ENCODE measurements around the gene PDE4A.
"Not testable (repeated sequence)": the region's sequence is repeated elsewhere in the genome, so short reads cannot be mapped to it uniquely, and the experiment has no call there.

Gene PDE4A

DNA sequence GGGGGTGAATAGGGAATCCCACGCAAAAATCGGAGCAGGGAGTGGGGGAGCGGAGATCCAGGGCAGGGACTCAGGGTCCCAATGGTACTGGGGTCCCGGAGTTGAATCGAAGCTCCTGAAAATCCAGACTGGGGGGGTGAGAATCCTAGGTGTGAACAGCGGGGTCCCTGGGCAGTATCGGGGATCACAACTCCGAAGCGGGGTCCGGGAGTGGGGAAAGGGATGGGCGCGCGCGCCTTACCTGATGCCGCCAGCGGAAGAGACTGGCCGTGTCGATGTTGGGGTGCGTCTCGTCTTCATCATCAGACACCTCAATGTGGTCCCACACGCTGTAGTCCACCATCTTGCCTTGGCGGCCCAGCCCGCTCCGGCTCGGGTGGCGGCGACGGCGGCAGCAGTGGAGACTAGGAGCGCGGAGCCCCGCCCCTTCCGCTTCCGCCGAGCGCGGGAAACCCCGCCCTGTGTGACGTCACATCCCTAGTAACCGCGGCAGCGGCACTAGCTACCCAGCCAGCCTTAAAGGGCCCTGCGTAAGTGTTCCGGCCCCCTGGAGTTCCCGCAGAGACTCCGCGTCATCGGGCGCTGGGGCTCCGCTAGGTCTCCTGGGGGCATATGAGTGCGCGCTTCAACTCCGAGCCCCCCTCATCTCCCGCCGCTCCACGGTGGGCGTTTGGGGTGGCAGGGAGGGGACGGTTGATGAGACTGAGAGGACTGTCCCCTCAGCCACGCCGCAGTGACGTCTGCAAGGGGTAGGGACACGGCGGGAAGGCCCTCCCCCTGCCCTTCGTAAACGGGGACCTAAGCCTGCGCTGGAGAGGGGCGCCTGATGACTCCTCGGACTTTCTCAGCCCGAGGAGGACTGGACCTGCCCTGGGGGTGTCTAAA is 17.0 kb upstream of the PDE4A start, which contains the start of gene CDC37:
CDC37 (minus strand) TSS at position 406 of the 885 bp plus-strand sequence; CDS start at position 343, 63 bp downstream.
- DNase-seq (ENCODE audit: low read depth in 2 of 2), result peak; percentile 97 to 98

DNA sequence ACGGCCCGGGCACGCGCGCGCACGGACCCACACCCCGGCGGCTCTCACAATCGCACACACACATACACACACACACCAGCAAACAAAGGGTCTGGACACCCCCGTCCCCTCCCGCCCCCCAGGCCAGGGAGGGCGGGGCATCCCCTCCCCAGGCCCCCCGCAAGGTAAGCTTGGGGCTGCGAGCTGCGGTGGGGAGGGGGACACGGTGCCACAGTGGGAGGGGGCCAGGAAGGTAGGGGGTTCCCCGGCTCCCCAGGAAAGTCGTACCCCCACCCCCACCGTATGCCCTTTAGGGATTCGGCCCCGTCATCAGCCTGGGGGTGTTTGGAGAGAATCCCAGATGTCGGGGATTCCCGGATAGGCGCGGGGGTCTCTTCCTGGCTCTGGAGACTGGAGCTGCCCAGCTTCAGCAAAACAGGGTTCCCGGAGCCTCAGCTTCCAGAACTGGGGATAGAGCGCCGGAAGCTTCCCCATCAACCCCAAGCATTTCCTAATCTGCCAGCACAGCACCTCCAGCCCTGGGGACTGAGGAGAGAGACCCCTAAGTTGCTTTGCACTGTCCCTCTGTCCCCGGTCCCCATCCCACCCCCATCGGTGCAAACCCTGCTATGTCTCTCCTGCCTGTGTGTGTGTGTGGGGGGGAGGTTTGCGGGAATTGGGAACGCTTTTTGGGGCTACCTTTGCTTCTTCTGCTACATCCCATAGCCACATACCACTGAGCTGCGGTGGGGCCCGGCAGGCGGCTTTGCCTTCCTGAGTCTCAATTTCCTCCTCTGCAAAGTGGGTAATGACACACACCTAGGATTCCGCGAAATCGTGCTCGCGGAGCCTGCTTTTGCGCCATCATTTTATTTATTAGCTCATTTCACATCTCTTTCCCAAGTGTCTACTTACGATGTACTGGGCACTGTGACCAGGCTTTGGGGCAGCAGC is 15.2 kb upstream of the PDE4A start:
- DNase-seq (ENCODE audit: low read depth in 2 of 2), result peak in 1 of 2 donors; percentile 58

DNA sequence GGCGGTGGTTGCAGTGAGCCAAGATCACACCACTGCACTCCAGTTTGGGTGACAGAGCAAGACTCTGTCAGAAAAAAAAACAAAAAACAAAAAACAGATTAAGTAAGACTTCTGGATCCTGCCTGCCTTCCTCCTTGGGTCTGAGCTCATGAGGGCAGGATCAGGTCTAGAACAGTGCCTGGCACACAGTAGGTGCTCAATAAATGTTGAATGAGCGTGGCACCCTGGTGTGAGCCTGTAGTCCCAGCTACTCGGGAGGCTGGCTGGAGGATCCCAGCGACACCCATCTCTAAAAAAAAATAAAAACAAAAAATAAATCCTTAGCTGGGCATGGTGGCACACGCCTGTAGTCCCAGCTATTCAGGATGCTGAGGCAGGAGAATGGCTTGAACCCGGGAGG is 14.1 kb upstream of the PDE4A start:
- no peak for DNase-seq (ENCODE audit: low read depth in 2 of 2)

DNA sequence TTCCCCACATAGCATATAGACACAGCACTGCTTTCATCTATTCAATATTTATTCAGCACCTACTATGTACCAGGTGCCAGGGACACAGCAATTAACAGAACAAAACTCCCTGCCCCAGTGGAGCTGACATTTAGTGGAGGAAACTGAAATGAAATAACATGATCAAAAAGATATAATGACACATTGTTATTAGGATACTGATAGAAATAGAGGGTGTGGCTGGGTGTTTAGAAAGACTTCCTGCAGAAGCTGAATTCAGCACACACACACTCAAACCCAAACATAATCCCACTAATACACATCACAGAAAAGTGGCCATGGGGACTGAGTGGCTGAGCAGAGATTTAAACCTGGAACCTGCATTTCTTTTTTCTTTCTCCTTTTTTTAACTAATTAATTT is 13.2 kb upstream of the PDE4A start:
- DNase-seq (ENCODE audit: low read depth in 2 of 2), result no peak

DNA sequence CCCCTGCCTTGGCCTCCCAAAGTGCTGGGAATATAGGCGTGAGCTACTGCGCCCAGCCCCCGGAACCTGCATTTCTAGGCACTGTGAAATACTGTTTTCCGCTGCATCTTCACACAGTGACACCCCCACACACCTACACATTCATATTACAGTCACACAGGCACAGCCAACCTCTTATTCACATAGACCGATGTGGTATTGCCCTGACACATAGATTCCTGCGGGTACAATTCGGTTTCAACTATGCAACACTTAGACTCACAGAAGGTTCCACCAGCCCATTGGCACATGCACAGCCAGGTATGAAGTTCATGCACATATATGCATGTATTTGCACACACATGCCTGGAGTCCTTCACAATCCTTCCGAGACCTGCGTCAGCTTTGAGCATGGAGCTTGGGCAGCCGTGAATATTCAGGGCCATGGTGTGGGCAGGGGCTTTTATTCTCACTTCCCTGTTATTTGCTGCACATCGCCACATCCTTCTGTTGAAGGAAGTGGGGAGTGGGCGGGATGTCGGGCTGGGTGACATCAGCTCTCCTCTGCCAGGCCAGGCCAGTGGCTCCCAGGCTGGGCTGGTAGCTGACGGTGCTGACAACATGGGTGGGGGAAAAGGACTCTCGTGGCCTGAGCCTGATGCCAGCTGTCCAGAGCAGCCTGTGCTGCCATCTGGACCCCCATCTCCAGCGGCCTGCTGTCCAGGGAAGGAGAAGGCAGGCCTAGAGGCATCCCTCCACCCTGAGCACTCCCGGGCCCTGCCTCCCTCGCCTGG is 11.6 kb upstream of the PDE4A start:
- peak in 1 of 2 donors; percentile 64 for DNase-seq (ENCODE audit: low read depth in 2 of 2)

DNA sequence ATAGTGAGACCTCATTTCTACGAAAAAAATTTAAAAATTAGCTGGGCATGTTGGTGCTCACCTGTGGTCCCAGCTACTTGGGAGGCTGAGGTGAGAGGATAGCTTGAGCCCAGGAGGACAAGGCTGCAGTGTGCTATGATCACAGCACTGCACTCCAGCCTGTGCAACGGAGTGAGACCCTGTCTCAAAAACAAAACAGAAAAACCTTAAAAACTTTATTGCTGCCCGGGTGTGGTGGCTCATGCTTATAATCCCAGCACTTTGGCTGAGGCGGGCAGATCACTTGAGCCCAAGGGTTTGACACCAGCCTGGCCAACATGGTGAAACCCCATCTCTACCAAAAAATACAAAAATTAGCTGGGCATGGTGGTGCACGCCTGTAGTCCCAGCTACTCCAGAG is 9.1 kb upstream of the PDE4A start:
- not testable (repeated sequence) for DNase-seq (ENCODE audit: low read depth in 2 of 2)

DNA sequence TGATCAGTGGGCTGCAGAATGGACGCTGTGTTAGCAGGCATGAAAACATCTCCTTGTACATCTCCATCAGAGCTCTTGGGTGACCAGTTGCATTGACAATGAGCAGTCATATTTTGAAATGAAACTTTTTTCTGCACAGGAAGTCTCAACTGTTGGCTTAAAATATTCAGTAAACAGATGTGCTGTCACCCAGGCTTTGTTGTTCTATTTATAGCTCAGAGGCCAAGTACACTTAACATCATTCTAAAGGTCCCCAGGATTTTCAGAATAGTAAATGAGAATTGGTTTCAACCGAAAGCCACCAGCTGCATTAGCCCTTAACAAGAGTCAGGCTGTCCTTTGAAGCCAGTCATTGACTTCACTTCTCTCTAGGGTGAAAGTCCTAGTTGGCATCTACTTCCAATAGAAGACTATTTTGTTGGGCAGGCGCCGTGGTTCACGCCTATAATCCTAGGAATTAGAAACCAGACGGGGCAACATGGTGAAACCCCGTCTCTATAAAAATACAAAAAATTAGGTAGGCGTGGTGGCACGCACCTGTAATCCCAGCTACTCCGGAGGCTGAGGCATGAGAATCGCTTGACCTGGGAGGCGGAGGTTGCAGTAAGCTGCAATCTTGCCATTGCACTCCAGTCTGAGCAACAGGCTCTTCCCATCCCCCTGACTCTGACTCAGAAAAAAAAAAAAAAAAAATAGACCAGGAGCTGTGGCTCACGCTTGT is 7.9 kb upstream of the PDE4A start:
- DNase-seq (ENCODE audit: low read depth in 2 of 2), result no peak

DNA sequence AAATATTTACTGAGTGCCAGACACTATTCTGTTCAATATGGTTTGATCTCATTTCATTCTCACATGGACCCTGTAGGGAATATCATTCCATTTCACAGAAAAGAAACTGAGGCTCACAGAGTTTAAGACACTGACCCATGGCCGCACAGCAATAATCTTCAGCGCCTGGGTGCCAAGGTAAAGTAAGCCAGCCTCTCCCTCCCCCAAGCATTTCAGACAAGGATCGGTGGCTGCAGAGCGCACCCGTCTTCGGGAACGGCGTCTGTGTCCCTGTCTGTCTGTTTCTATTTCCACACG is 4.3 kb upstream of the PDE4A start:
- no peak for DNase-seq (ENCODE audit: low read depth in 2 of 2)

DNA sequence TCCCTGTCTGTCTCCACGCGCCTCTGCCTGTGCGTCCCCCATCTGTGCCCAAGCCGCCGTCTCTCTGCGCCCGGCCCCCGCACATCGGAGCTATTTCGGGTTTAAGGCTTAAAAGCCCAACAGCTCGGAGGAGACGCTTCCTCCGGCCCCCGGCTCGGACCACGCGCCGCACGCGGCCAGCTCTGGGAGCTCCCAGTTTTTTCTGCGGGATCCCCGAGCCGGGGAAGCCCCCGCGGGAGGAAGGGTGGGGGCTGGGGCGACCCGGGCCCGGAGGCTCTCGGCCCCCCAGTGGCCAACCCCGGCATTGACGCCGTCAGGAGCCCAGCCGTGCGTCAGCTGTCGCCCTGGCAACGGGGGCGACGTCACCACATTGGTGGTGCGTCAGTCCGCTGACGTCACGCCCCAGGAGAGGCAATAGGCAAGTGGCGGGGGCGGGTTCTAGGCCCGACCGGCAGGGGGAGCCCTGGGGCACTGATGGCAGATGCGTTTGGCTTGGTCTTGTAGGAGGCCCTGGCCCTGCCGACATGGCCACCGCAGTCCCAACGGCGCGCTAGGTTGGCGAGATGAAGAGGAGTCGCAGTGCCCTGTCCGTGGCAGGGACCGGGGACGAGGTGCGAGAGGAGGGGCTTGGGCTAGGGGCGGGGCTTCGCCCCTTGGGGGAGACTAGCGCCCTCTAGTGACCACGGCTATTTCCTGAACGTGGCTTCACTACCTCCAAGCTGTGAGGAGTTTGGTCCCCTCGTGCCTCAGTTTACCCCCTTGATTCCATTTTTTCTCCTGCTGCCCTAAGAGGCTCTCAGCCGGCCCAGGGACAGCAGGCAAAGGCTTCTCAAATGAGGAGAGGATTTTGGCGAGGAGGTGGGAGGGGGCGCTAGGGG is 3.7 kb upstream of the PDE4A start:
- peak; percentile 88 to 97 for DNase-seq (ENCODE audit: low read depth in 2 of 2)

DNA sequence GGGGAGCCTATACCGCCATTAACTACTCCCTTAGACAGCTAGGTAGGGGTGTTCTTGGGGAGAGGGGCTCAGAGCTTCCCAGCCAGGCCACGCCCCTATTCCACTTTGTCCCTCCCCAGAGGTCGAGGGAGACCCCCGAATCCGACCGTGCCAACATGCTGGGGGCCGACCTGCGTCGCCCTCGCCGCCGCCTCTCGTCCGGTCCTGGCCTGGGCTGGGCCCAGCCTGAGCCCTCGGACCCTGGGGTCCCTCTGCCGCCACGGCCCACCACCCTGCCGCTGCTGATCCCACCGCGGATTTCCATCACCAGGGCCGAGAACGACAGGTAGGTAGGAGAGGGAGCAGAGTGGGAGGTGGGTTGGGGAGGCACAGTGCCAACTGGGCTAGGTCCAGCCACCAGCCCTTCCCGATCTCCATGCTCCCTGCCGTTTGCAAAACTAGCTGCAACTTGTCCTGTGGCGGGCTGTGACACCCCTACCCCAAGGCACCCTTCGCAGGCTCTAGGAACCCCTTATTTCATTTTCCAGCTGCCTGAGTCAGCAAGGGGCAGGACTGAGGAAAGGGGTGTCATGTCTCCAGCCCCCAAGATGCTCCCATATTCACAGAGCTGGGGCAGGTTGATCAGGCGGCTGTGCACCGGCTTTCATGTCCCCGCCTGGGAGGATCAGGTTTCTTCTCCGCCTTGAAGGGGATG is 2.6 kb upstream of the PDE4A start:
- no peak for DNase-seq (ENCODE audit: low read depth in 2 of 2)

DNA sequence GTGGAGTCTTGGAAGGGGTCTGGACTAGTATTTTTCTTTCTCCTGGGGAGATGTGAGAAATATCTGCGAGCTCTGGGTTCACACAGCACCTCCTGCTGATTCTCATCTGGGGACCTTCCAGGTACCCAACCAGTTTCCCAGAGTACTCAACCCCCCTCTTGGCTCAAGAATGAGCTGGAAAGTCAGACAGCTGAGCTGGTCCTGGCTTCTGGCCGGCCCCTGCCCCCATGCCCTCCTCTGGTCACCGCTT is 2.2 kb upstream of the PDE4A start:
- no peak for DNase-seq (ENCODE audit: low read depth in 2 of 2)

DNA sequence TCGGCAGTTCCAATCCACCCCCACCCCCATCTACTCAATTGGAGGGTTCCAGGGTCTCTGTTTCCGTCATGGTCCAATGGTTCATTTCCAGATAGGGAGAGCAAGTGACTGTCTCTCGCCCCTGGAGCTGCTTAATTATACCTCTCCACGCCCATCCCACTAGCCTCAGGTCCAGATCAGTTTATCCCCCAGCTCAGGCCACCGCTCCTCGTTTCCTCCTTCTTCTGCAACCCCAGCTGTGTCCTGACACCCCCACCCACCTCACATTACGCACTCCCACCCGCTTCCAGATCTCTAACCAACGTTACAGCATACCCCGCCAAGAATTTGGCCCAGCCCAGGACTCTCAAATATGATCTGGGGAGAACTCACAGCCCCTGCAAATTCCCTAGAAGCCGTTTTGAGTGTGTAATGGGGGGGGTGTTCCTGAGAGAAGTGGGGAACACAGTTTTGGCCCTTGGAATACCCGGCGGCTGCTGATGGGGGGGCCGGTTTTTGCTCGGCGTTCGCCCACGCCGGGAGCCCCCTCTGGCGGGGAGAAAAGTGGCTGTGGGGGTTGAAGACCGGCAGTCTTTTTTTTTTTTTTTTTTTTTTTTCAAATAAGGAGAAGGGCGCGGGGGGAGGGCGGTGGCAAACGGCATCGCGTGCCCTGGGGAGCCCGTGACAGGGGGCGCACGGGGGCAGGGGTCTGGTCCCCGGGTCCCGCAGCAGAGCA is 1.7 kb upstream of the PDE4A start:
- DNase-seq (ENCODE audit: low read depth in 2 of 2), result no peak

DNA sequence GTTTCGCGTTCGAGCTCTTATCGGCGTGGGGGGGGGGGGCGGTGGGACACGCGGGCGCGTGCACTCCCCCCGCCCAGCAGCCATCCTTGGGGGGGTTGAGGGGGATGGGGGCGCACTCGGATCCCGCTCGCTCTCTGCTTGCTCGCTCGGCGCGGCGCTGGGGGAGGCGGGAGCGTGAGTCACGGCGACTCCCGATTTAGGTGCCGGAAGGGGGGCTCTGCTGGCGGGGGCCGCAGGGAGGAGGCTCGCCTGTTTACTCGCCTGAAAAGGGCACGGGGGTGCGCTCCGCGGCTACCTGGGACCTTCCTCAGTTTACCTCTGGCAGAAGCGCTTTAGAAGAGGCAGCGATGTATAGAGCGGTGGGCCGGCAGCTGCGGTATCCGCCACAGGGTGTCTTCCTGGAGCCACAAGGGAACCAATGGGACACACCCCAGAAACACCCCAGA is 1.1 kb upstream of the PDE4A start:
- no peak for DNase-seq (ENCODE audit: low read depth in 2 of 2)

DNA sequence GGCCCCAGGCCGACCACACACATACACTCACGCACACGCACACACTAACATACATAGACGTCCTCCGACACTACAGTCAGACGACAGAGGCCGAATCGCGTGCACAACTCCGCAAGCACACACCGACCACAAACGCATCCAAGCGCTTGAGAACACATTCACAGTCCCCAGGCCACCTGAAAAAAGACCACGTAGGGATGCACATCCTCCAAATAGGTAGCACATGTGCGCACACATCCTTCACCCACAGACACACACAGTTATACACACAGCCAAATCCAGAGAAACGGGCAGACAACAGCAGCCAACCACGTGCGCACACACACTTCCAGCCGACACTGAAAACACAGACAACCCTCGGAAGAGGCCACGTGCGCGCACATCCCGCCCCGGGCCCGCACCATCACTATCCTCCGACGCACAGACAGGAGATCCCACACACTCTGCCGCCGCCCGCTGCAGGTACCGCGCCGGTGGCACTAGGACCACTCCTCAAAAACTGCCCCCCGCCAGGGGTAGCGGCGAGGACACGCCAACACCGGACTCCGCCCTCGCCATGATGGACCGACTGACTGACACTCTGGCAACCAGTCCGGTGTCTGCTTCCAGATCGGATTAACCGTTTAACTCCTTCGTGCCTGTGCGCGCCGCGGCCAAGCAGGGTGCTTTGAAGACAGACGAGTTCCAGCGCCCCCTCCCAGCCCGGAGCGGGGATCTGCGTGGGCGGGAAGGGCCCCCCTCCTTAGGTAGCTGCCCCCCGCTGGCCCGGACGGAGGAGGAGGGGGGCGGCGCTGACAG is 493 bp upstream of the PDE4A start:
- DNase-seq (ENCODE audit: low read depth in 2 of 2), result no peak

DNA sequence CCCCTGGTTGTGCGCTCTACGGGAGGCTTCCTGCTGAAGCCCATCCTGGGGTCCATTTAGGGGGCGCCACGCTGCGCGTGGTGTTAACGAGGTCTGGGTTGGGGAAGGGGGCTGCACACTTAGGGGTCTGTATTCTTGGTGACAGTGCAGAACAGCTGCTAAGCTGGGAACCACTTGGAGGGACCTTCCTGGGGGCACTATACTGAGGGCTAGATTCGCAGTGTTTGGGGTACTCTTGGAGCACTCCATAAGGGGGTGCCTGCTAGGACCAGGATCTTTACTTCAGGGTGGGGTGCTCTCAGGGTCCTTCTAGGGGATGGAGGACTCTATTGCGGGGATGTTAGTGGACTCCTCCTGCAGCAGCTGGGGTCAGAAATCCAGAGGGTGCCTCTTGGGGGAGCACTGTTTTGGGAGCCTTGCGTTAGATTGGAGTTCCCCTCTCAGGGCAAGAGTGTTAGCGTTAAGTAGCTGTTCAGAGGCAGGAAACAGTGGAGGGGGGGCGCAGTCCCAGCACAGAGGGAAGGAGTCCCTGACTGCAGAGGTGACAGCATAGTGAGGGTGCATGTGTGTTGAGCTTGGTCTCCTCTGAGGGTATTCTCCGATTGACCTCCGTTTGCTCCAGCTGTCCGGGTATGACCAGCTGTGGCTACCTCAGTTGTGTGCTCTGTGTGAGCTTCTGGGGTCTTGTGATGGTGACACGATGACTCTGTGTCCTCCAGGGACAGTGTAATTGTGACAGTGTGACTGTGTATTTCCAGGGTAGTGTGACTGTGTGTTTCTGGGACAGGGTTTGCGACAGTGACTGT is 1.1 kb downstream of the PDE4A start:
- no peak for DNase-seq (ENCODE audit: low read depth in 2 of 2)

DNA sequence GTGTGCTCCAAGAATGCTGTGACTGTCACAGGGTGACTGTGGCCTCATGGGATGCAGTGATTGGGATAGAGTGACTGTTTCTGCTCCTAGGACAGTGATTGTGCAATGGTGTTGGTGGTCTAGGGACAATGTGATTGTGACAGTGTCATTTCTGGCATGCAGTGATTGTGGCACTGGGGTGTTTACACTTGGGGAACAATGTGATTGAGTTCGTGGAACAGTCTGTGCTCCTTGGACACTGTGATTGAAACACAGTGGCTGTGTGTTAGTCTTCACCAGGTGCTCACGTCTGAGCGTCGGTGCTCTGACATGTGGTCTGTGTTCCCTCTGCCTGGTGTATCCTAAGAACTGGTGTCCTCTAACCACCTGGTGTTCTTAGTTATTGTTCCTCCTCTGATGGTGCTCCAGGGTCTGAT is 1.7 kb downstream of the PDE4A start:
- DNase-seq (ENCODE audit: low read depth in 2 of 2), result no peak

DNA sequence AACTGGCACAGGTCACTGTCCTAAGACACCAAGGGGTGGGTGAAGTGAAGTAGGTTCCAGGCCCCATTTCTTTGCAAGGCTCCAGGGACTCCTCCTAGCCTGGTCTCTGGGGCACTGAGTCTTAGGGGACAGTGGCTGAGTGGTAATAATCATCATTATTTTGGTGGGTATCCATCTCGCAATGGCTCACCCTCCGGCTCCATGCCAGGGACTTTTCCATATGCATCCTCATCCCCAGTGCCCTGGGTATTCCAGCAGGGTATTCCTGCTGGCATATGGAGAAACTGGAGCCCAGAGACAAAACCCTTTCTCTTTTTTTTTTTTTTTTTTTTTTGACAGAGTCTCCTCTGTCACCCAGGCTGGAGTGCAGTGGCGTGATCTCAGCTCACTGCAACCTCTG is 2.5 kb downstream of the PDE4A start:
- DNase-seq (ENCODE audit: low read depth in 2 of 2), result no peak
